ENCODE results near the gene ST8SIA4. TPM values are rescaled to one million over a fixed set of nuclear protein-coding genes. Genes with fewer than 3 reads are reported as not detected.

The ST8SIA4 gene
- total and polyA plus RNA-seq, 3 donors from 2014 or later, result 0.39 to 0.94 (median 0.93) TPM

DNA sequence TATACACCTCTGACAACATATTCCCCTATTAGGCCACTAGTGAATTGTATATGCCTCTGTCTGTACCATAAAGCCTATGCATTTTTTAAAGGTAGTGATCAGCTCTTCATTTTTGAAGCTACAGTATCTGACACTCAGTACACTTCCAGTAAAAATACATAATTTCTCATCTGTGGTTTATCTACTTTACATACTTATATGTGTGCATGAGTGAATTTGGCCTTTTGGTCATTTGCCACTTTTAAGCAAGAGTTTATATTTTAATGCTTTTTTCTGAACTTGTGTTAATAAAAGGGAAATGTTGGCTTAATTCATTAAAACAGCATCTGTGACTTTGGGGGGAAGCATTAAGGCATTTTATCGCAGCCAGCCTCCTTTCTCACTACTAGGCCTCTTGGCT is 47.8 kb downstream of the ST8SIA4 start:
- no peak for TF ChIP-seq POLR2A (IDR thresholded peaks at IDR 0.05)
- TF ChIP-seq, protein P1, sequence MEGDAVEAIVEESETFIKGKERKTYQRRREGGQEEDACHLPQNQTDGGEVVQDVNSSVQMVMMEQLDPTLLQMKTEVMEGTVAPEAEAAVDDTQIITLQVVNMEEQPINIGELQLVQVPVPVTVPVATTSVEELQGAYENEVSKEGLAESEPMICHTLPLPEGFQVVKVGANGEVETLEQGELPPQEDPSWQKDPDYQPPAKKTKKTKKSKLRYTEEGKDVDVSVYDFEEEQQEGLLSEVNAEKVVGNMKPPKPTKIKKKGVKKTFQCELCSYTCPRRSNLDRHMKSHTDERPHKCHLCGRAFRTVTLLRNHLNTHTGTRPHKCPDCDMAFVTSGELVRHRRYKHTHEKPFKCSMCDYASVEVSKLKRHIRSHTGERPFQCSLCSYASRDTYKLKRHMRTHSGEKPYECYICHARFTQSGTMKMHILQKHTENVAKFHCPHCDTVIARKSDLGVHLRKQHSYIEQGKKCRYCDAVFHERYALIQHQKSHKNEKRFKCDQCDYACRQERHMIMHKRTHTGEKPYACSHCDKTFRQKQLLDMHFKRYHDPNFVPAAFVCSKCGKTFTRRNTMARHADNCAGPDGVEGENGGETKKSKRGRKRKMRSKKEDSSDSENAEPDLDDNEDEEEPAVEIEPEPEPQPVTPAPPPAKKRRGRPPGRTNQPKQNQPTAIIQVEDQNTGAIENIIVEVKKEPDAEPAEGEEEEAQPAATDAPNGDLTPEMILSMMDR (IDR thresholded peaks at IDR 0.05), result no peak
- Histone ChIP-seq H3K36me3 (ENCODE audit: low read depth, missing control alignments) (no peaks in the 10 kb centered on the region), H3K27me3 (no peaks in the 10 kb centered on the region), H3K4me3 (no peak overlapping the region), H3K9me3 (no peaks in the 10 kb centered on the region), H3K27ac (no peak overlapping the region), H3K4me1 (no peaks in the 10 kb centered on the region)
- DNase-seq, result no peak
- WGBS, 2 donors, result 72 to 93% methylated on average over 1 of the region's 1 CpG
- intact Hi-C loops (cut with DNase I; ENCODE audit: low total_unique reads), result no loop called here

DNA sequence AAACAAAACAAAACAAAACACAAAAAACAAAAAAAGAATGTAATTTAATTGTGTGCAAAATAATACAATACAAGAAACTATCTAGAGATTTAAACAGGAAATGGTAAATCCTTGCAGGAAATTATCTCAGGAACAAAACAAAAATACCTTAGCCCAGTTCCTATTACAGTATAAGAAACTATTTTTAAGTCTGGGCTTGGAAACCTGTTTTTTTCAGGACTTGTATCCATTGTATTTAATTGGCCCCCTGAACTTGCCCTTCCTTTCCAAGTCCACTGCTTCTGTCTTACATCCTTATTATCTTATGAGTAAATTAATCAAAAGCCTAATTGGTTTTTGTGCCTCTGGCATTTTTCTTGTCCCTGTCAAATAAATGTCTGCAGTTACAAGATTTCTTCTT is 48.5 kb downstream of the ST8SIA4 start:
- no peak overlapping the region for H3K27ac ChIP-seq
- no peak for DNase-seq
- no peaks in the 10 kb centered on the region for H3K4me1 ChIP-seq
- TF ChIP-seq, protein P1 (IDR thresholded peaks at IDR 0.05), result no peak
- no peak for TF ChIP-seq POLR2A (IDR thresholded peaks at IDR 0.05)
- no peaks in the 10 kb centered on the region for H3K36me3 ChIP-seq (ENCODE audit: low read depth, missing control alignments)
- intact Hi-C loops (cut with DNase I; ENCODE audit: low total_unique reads), result no loop called here
- H3K27me3 ChIP-seq, result no peaks in the 10 kb centered on the region
- no peaks in the 10 kb centered on the region for H3K9me3 ChIP-seq
- no peak overlapping the region for H3K4me3 ChIP-seq

DNA sequence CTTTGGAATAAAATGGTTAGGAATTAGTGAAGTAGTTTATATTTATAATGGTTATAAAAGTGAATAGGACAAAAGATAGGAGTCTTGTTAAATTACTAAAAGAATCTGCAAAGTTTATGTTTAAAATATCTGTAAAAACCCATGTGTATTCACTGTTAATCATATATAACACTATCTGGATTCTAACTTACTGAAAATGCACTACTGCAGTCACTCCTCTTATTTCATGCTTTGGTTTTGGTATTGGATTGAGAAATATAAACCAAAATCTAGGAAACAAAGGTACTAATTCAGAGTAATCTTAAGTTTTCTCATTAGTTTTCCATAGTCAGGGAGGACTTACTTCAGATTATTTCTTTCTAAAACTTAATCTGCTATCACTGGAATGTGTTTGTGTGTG is 49.5 kb downstream of the ST8SIA4 start:
- no peak for TF ChIP-seq POLR2A (IDR thresholded peaks at IDR 0.05)
- TF ChIP-seq, protein P1 (IDR thresholded peaks at IDR 0.05), result no peak
- H3K4me3 ChIP-seq, result no peak overlapping the region
- no peaks in the 10 kb centered on the region for H3K27me3 ChIP-seq
- no peaks in the 10 kb centered on the region for H3K4me1 ChIP-seq
- DNase-seq, result no peak
- peak overlapping the region in 1 of 2 donors; percentile 7 for H3K27ac ChIP-seq
- H3K36me3 ChIP-seq (ENCODE audit: low read depth, missing control alignments), result no peaks in the 10 kb centered on the region
- H3K9me3 ChIP-seq, result no peaks in the 10 kb centered on the region
- intact Hi-C loops (cut with DNase I; ENCODE audit: low total_unique reads), result no loop called here

DNA sequence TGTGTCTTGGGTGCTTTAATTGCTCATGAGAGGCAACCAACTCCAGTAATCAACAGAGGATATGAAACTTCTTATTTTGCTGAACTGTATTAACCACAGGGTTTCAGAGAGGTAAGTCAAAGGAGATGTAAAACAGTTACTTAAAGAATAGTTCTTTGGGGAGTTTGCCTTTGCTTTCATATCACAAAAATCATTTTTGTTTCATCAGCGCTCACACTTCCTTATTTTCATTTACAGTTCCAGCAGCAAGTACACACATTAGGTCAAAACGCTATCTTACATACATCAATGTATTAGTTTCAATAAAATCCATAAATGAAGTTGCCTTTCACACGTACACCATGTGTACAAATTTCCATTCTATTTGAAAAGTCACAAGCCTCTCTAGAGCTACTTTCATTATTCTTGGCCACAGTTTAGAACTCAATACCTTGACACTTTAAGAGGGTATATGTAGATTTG is 50.1 kb downstream of the ST8SIA4 start:
- Histone ChIP-seq H3K4me3 (no peak overlapping the region), H3K9me3 (no peaks in the 10 kb centered on the region), H3K27me3 (no peaks in the 10 kb centered on the region), H3K36me3 (ENCODE audit: low read depth, missing control alignments) (no peaks in the 10 kb centered on the region), H3K4me1 (no peaks in the 10 kb centered on the region), H3K27ac (peak overlapping the region in 1 of 2 donors; percentile 7)
- no peak for TF ChIP-seq POLR2A (IDR thresholded peaks at IDR 0.05)
- TF ChIP-seq, protein P1 (IDR thresholded peaks at IDR 0.05), result no peak
- no peak for DNase-seq
- 86 to 87% methylated on average over 3 of the region's 3 CpGs for WGBS, 2 donors
- intact Hi-C loops (cut with DNase I; ENCODE audit: low total_unique reads), result no loop called here

DNA sequence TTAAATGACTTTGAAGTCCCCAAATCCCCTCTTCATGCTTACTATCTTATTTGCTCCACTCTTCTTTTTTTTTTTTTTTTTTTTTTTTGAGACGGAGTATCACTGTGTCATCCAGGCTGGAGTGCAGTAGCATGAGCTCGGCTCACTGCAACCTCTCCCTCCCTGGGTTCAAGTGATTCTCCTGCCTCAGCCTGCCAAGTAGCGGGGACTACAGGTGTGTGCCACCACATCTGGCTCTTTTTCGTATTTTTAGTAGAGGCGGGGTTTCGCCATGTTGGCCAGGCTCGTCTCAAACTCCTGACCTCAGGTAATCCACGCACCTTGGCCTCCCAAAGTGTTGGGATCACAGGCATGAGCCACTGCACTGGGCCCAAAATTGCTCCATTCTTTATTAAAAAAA is 51.0 kb downstream of the ST8SIA4 start:
- intact Hi-C loops (cut with DNase I; ENCODE audit: low total_unique reads), result no loop called here
- H3K9me3 ChIP-seq, result no peaks in the 10 kb centered on the region
- H3K4me3 ChIP-seq, result no peak overlapping the region
- H3K27ac ChIP-seq, result no peak overlapping the region
- 97 to 98% methylated on average over 8 of the region's 8 CpGs for WGBS, 2 donors
- no peaks in the 10 kb centered on the region for H3K4me1 ChIP-seq
- H3K27me3 ChIP-seq, result no peaks in the 10 kb centered on the region
- TF ChIP-seq, protein P1 (IDR thresholded peaks at IDR 0.05), result no peak
- TF ChIP-seq POLR2A (IDR thresholded peaks at IDR 0.05), result no peak
- H3K36me3 ChIP-seq (ENCODE audit: low read depth, missing control alignments), result no peaks in the 10 kb centered on the region
- no peak for DNase-seq
